HG03060 (cell line): ENCODE results near the gene STYXL2.

ENCODE experiments used
- ATAC-seq: cut with Tn5 transposase; IDR thresholded peaks from one replicate; pipeline ENCODE4 v1.9.1; 2021; ENCODE audit warnings: low read depth, moderate number of reproducible peaks; ENCODE audit not compliant: unreplicated experiment

The STYXL2 gene

GRCh38 chr1:167128261-167129227 lies 34.7 kb downstream of the STYXL2 start:
- no peak for ATAC-seq

- no peak for ATAC-seq
These were observed 37.1 kb downstream of the STYXL2 start for GRCh38 chr1:167130829-167131510.

GRCh38 chr1:167132301-167133010 lies 38.6 kb downstream of the STYXL2 start:
- ATAC-seq: no peak

- no peak for ATAC-seq
These were observed 41.5 kb downstream of the STYXL2 start for GRCh38 chr1:167135281-167135840.

- no peak for ATAC-seq
These were observed 42.3 kb downstream of the STYXL2 start for GRCh38 chr1:167136191-167136614.

- ATAC-seq: no peak
These were observed 42.9 kb downstream of the STYXL2 start for GRCh38 chr1:167136806-167137205.

- ATAC-seq: no peak
These were observed 43.5 kb downstream of the STYXL2 start for GRCh38 chr1:167137332-167137781.

GRCh38 chr1:167137793-167138510 lies 44.1 kb downstream of the STYXL2 start:
- no peak for ATAC-seq

GRCh38 chr1:167138703-167139102 lies 44.8 kb downstream of the STYXL2 start:
- no peak for ATAC-seq

GRCh38 chr1:167141963-167142362 lies 48.1 kb downstream of the STYXL2 start:
- ATAC-seq: no peak
